Endothelial cell of umbilical vein (primary cell): ENCODE data around the gene ZIC1.

Experiments
- CTCF ChIP-seq, 2 donors: IDR thresholded peaks; 1 replicate in 1 of 2; 2 replicates in 1 of 2; pipeline ENCODE4 v1.5.1; 2011; ENCODE audit warnings: low read length in 2 of 2, mild to moderate bottlenecking in 2 of 2, moderate library complexity in 2 of 2, control low read depth in 1 of 2, inconsistent platforms in 1 of 2, low read depth in 1 of 2; ENCODE audit not compliant: insufficient read depth in 1 of 2; ENCODE audit errors: extremely low read depth in 1 of 2
- EZH2 ChIP-seq: IDR thresholded peaks from 2 replicates; pipeline ENCODE4 v1.6.1; 2012; ENCODE audit warnings: borderline replicate concordance, low read depth, mild to moderate bottlenecking, moderate library complexity, low read length, inconsistent platforms; ENCODE audit not compliant: severe bottlenecking
- JUN ChIP-seq: IDR thresholded peaks from 2 replicates; pipeline ENCODE4 v1.6.1; 2011; ENCODE audit warnings: borderline replicate concordance, low read depth; ENCODE audit not compliant: insufficient read length, insufficient read depth
- MAX ChIP-seq: IDR thresholded peaks from 2 replicates; pipeline ENCODE4 v1.6.1; 2011; ENCODE audit not compliant: insufficient read depth, insufficient read length
- MYC ChIP-seq: IDR thresholded peaks from one replicate; pipeline ENCODE4 v1.6.1; 2011; ENCODE audit warnings: mild to moderate bottlenecking, low read depth, low read length
- POLR2A ChIP-seq: IDR thresholded peaks from 2 replicates; pipeline ENCODE4 v1.6.1; 2012; ENCODE audit warnings: low read depth, mild to moderate bottlenecking, control low read depth, low read length
- POLR2AphosphoS5 ChIP-seq: IDR thresholded peaks from 2 replicates; pipeline ENCODE4 v1.6.1; 2012; ENCODE audit warnings: low read depth, mild to moderate bottlenecking, control low read depth, low read length, moderate library complexity; ENCODE audit not compliant: insufficient read depth

GRCh38 chr3:147418371-147418781 lies 9.2 kb downstream of the ZIC1 start:
- TF ChIP-seq MYC: no peak
- TF ChIP-seq CTCF (IDR thresholded peaks at IDR 0.05; ENCODE audit: extremely low read depth in 1 of 2, insufficient read depth in 1 of 2, low read depth in 1 of 2, low read length in 2 of 2): no peak
- no peak for TF ChIP-seq POLR2A
- no peak for TF ChIP-seq JUN
- no peak for TF ChIP-seq EZH2
- TF ChIP-seq POLR2AphosphoS5: no peak
- no peak for TF ChIP-seq MAX
